H1 (cell line): ENCODE results near the gene LMTK2. TPM values are rescaled to one million over a fixed set of nuclear protein-coding genes. Genes with fewer than 3 reads are reported as not detected.

Experiments
- CTCF ChIA-PET: fragments of 300-600 bp; sonication (Branson Sonifier 250); formaldehyde crosslinking; loops from one replicate; lab custom pipeline; 2021; ENCODE audit not compliant: partially characterized antibody; lab: Charles Lee
- POLR2A ChIA-PET: fragments of 300-600 bp; sonication (Branson Sonifier 250); formaldehyde crosslinking; loops from one replicate; lab custom pipeline; 2021; ENCODE audit warnings: inconsistent platforms; ENCODE audit not compliant: partially characterized antibody; lab: Charles Lee
- DNase-seq, 2 experiments: peaks; one replicate each; pipeline versions ENCODE4 v3.0.0 to v3.0.0-alpha.2; 2010 to 2022; ENCODE audit warnings: low spot score in 2 of 2, low read depth in 1 of 2, mixed read lengths in 1 of 2
- FAIRE-seq: peaks from 2 replicates; lab custom pipeline; 2011; peaks lifted over from hg19 to GRCh38; lab: Jason Lieb, UNC
- H2AFZ ChIP-seq: 2 replicates; pipeline ENCODE4 v1.8.1; 2012; ENCODE audit warnings: low read length, inconsistent platforms
- H2AK5ac ChIP-seq: 2 replicates; pipeline ENCODE4 v1.6.1; 2013; ENCODE audit warnings: low read depth, low read length
- H2BK120ac ChIP-seq: replicated peaks from 2 replicates; pipeline ENCODE3; 2013; ENCODE audit warnings: low read depth, low read length, inconsistent platforms
- H2BK12ac ChIP-seq: 2 replicates; pipeline ENCODE4 v1.6.1; 2013; ENCODE audit warnings: low read depth, low read length
- H2BK15ac ChIP-seq: 2 replicates; pipeline ENCODE4 v1.6.1; 2013; ENCODE audit warnings: low read length
- H2BK20ac ChIP-seq: 2 replicates; pipeline ENCODE4 v1.6.1; 2013; ENCODE audit warnings: low read length
- H2BK5ac ChIP-seq: 2 replicates; pipeline ENCODE4 v1.6.1; 2013; ENCODE audit warnings: low read depth, low read length
- H3K14ac ChIP-seq: 2 replicates; pipeline ENCODE4 v1.6.1; 2013; ENCODE audit warnings: inconsistent platforms; ENCODE audit not compliant: insufficient read length
- H3K18ac ChIP-seq: 2 replicates; pipeline ENCODE4 v1.6.1; 2013; ENCODE audit warnings: low read length; ENCODE audit errors: extremely low read depth
- H3K23ac ChIP-seq: 2 replicates; pipeline ENCODE4 v1.6.1; 2013; ENCODE audit warnings: inconsistent platforms; ENCODE audit not compliant: insufficient read length
- H3K23me2 ChIP-seq: 2 replicates; pipeline ENCODE4 v1.6.1; 2013; ENCODE audit warnings: low read depth, low read length
- H3K27ac ChIP-seq: 2 replicates; pipeline ENCODE4 v1.6.1; 2011; ENCODE audit warnings: low read depth, low read length, inconsistent platforms
- H3K27me3 ChIP-seq, 4 experiments: replicated peaks in 1 of 4; 1 replicate in 1 of 4; 2 replicates in 3 of 4; pipeline versions ENCODE4 v1.6.1 to v1.8.1; 2011 to 2013; ENCODE audit warnings: low read length in 3 of 4, mild to moderate bottlenecking in 3 of 4, inconsistent platforms in 2 of 4, mixed read lengths in 2 of 4, moderate library complexity in 1 of 4; ENCODE audit not compliant: control insufficient read depth in 3 of 4, insufficient read depth in 3 of 4; ENCODE audit errors: extremely low read depth in 1 of 4
- H3K36me3 ChIP-seq, 4 experiments: 2 replicates each; pipeline versions ENCODE4 v1.6.1 to v1.8.1; 2011 to 2013; ENCODE audit warnings: mild to moderate bottlenecking in 4 of 4, low read length in 3 of 4, moderate library complexity in 2 of 4, control low read depth in 1 of 4, inconsistent platforms in 1 of 4; ENCODE audit not compliant: insufficient read depth in 4 of 4, control insufficient read depth in 2 of 4
- H3K4ac ChIP-seq: replicated peaks from 2 replicates; pipeline ENCODE3; 2013; ENCODE audit warnings: low read length, low read depth, mixed read lengths, inconsistent platforms; ENCODE audit not compliant: insufficient read length
- H3K4me1 ChIP-seq, 4 experiments: replicated peaks in 1 of 4; 1 replicate in 1 of 4; 2 replicates in 3 of 4; pipeline versions ENCODE4 v1.6.1 to v1.8.1; 2011 to 2013; ENCODE audit warnings: low read length in 3 of 4, inconsistent platforms in 2 of 4, mixed read lengths in 1 of 4; ENCODE audit not compliant: insufficient read depth in 4 of 4, control insufficient read depth in 3 of 4
- H3K4me2 ChIP-seq, 2 experiments: 2 replicates each; pipeline versions ENCODE4 v1.6.1 to v1.8.1; 2011 to 2013; ENCODE audit warnings: low read depth in 2 of 2, low read length in 2 of 2, control low read depth in 1 of 2, inconsistent platforms in 1 of 2, mild to moderate bottlenecking in 1 of 2; ENCODE audit not compliant: insufficient read depth in 1 of 2
- H3K4me3 ChIP-seq, 4 experiments: fragments of 200-600, 300-600 bp in 1 of 4; sonication (generic), shearing (Covaris generic), sonication (Bioruptor Twin) in 1 of 4; 2 replicates each; pipeline versions ENCODE4 v1.5.1 to v1.8.1; 2011 to 2016; ENCODE audit warnings: low read length in 4 of 4, low read depth in 3 of 4, control low read depth in 2 of 4, inconsistent platforms in 2 of 4, mild to moderate bottlenecking in 2 of 4, mixed read lengths in 1 of 4, moderate library complexity in 1 of 4; ENCODE audit not compliant: insufficient read depth in 2 of 4; ENCODE audit errors: extremely low read depth in 1 of 4
- H3K56ac ChIP-seq: replicated peaks from 2 replicates; pipeline ENCODE3; 2013; ENCODE audit warnings: low read depth, mild to moderate bottlenecking, mixed read lengths, low read length, inconsistent platforms; ENCODE audit not compliant: insufficient read length
- H3K79me1 ChIP-seq: 2 replicates; pipeline ENCODE4 v1.6.1; 2013; ENCODE audit warnings: low read depth, low read length, control low read depth
- H3K79me2 ChIP-seq, 2 experiments: 2 replicates each; pipeline versions ENCODE4 v1.6.1 to v1.8.1; 2012 to 2013; ENCODE audit warnings: low read length in 2 of 2, mild to moderate bottlenecking in 2 of 2, inconsistent platforms in 1 of 2; ENCODE audit not compliant: insufficient read depth in 2 of 2, control insufficient read depth in 1 of 2
- H3K9ac ChIP-seq, 4 experiments: replicated peaks in 1 of 4; 1 replicate in 1 of 4; 2 replicates in 3 of 4; pipeline versions ENCODE4 v1.6.1 to v1.8.1; 2011 to 2013; ENCODE audit warnings: low read depth in 3 of 4, low read length in 3 of 4, control low read depth in 2 of 4, mild to moderate bottlenecking in 2 of 4, moderate library complexity in 2 of 4, inconsistent platforms in 1 of 4; ENCODE audit errors: extremely low read depth in 1 of 4
- H3K9me3 ChIP-seq, 2 experiments: 2 replicates each; pipeline versions ENCODE4 v1.6.1 to v1.8.1; 2012 to 2013; ENCODE audit warnings: mild to moderate bottlenecking in 2 of 2, moderate library complexity in 2 of 2, control low read depth in 1 of 2, inconsistent platforms in 1 of 2, low read depth in 1 of 2, low read length in 1 of 2, mixed read lengths in 1 of 2; ENCODE audit not compliant: insufficient read depth in 2 of 2
- H4K20me1 ChIP-seq, 2 experiments: replicated peaks in 1 of 2; 2 replicates each; pipeline versions ENCODE3 to v1.8.1; 2011 to 2013; ENCODE audit warnings: inconsistent platforms in 2 of 2, low read length in 2 of 2, mild to moderate bottlenecking in 1 of 2; ENCODE audit not compliant: insufficient read depth in 2 of 2, control insufficient read depth in 1 of 2
- H4K5ac ChIP-seq: 2 replicates; pipeline ENCODE4 v1.6.1; 2013; ENCODE audit warnings: low read length, low read depth, mixed read lengths, inconsistent platforms; ENCODE audit not compliant: insufficient read length
- H4K8ac ChIP-seq: 2 replicates; pipeline ENCODE4 v1.8.0; 2013; ENCODE audit warnings: mild to moderate bottlenecking, moderate library complexity, low read length, inconsistent platforms; ENCODE audit not compliant: insufficient read depth; ENCODE audit errors: extremely low read depth
- H4K91ac ChIP-seq: replicated peaks from 2 replicates; pipeline ENCODE3; 2013; ENCODE audit warnings: low read length, mixed read lengths, inconsistent platforms; ENCODE audit not compliant: insufficient read length
- CEBPB ChIP-seq: IDR thresholded peaks from 2 replicates; pipeline ENCODE4 v1.6.1; 2012; ENCODE audit warnings: low read depth, low read length
- JUN ChIP-seq: IDR thresholded peaks from 2 replicates; pipeline ENCODE4 v1.6.1; 2011; ENCODE audit warnings: low read depth, mild to moderate bottlenecking, improper control_type of control experiment, low read length
- SAP30 ChIP-seq: fragments of 300-600 bp; sonication (generic); IDR thresholded peaks from 2 replicates; pipeline ENCODE4 v1.7.1; 2012; ENCODE audit warnings: low read length, moderate library complexity, mild to moderate bottlenecking, inconsistent platforms; ENCODE audit not compliant: insufficient read depth, insufficient replicate concordance
- SP1 ChIP-seq: IDR thresholded peaks from 2 replicates; pipeline ENCODE4 v1.6.1; 2011; ENCODE audit warnings: low read depth, low read length
- SP2 ChIP-seq: IDR thresholded peaks from 2 replicates; pipeline ENCODE4 v1.6.1; 2012; ENCODE audit warnings: mild to moderate bottlenecking, low read length, inconsistent platforms
- WGBS, 2 experiments: shearing (Covaris generic) in 1 of 2; methylation state at CpG; one replicate each; pipeline versions ENCODE4 v1.1.6 to v1.1.7; 2013 to 2015; ENCODE audit warnings: low lambda C conversion rate in 2 of 2, mixed read lengths in 2 of 2, inconsistent platforms in 1 of 2, low coverage in 1 of 2, missing lambda C conversion rate in 1 of 2; ENCODE audit not compliant: insufficient replicate concordance in 2 of 2, insufficient coverage in 1 of 2, insufficient read length in 1 of 2; ENCODE audit errors: extremely low coverage in 1 of 2, missing lambda C conversion rate in 1 of 2; 5-methylcytosine and 5-hydroxymethylcytosine counted together
- polyA plus RNA-seq, 7 experiments: library from polyadenylated mRNA; depleted of rRNA in 3 of 7; stranded (reverse) in 5 of 7; unstranded in 2 of 7; fragments of >200 nt in 5 of 7; fragments of 200-250 nt in 2 of 7; gene quantifications; 1 replicate in 5 of 7; 2 replicates in 1 of 7; 4 replicates in 1 of 7; pipeline versions ENCODE4 v1.2.1 to v1.2.3, GENCODE V29; 2011 to 2013; ENCODE audit warnings: missing spikeins in 2 of 7, mixed read lengths in 2 of 7
- total RNA-seq: library from RNA; stranded (reverse); fragmentation: NEBNext Ultra II Directional; extraction: Animal tissue kit (Norgen Biotek cat#: 25700); gene quantifications from 2 replicates; pipeline ENCODE4 v1.2.1, GENCODE V29; 2021
- TF ChIP-seq, protein P1 (sequence below): IDR thresholded peaks from 2 replicates; pipeline ENCODE4 v1.6.1; 2012; ENCODE audit warnings: low read length, inconsistent platforms

The LMTK2 gene
- total and polyA plus RNA-seq, 2 of the 8 experiments (the other 6 are each of a cell fraction or from before 2014, with no cell fraction given), result 9.7 to 30.7 TPM

DNA sequence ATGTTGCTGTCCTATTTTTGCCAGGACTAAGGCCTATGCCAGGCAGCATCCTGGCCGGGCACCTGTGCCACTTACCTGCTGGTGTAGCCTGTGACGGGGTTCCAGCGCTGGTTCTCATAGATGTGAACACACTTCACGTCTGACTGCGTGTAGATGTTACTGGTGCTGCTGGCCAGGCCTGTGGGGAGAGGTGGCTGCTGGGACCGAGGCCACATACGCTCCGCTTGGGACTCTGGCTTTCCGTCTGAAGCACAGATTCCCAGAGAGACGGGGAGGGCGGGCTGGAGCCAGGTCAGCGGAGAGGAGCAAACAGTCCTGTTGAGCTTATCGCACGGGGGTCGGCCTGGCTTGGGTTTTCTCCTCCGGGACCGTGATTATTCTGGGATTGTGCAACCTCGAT lies 121.3 kb downstream of the LMTK2 start:
- H3K27ac ChIP-seq, result no peak overlapping the region
- no peak for FAIRE-seq
- H2BK120ac ChIP-seq, result no peak overlapping the region
- H2AFZ ChIP-seq, result no peak overlapping the region
- no peak overlapping the region for H2BK15ac ChIP-seq
- H3K14ac ChIP-seq, result no peak overlapping the region
- H2BK12ac ChIP-seq, result no peak overlapping the region
- H3K23ac ChIP-seq, result no peak overlapping the region
- no peaks in the 10 kb centered on the region; a peak in 3 of 7 replicates for H3K4me1 ChIP-seq
- no peaks in the 10 kb centered on the region for H3K79me1 ChIP-seq
- H3K56ac ChIP-seq, result no peak overlapping the region
- H4K5ac ChIP-seq, result no peak overlapping the region
- H2AK5ac ChIP-seq, result no peak overlapping the region
- peak overlapping the region; percentile 80; the same call in 1 of the 2 replicates for H4K8ac ChIP-seq
- no peaks in the 10 kb centered on the region for H3K79me2 ChIP-seq
- H3K36me3 ChIP-seq, result no peaks in the 10 kb centered on the region
- CTCF ChIA-PET, result interaction anchor here (0.6 to 1.5 kb wide), 3 partner anchors 13 to 131 kb away, joined by 5 read pairs; no protein-coding TSS in a partner anchor
- DNase-seq, result peak in 1 of 2 experiments; percentile 46
- no peak overlapping the region for H3K18ac ChIP-seq
- H4K20me1 ChIP-seq, result peaks cover 2 to 4% of the 10 kb centered on the region in 2 experiments
- H3K9me3 ChIP-seq, result no peaks in the 10 kb centered on the region
- WGBS, 2 experiments, result 89% methylated on average over 18 of the region's 18 CpGs; no CpG with 5 or more reads in 1 of the 2 experiments
- POLR2A ChIA-PET, result interaction anchor here (0.5 to 1.2 kb wide), 3 partner anchors 11 to 1189 kb away, joined by 3 read pairs; no protein-coding TSS in a partner anchor
- H2BK20ac ChIP-seq, result no peak overlapping the region
- no peak overlapping the region for H3K4me2 ChIP-seq
- H2BK5ac ChIP-seq, result no peak overlapping the region
- no peak overlapping the region for H3K4ac ChIP-seq
- H4K91ac ChIP-seq, result no peak overlapping the region
- H3K27me3 ChIP-seq, result no peaks in the 10 kb centered on the region
- H3K9ac ChIP-seq, result no peak overlapping the region
- H3K23me2 ChIP-seq, result no peaks in the 10 kb centered on the region
- no peak overlapping the region for H3K4me3 ChIP-seq
- TF ChIP-seq SP1 (no peak), JUN (no peak), SAP30 (no peak), CEBPB (no peak), SP2 (no peak)
- TF ChIP-seq, protein P1, sequence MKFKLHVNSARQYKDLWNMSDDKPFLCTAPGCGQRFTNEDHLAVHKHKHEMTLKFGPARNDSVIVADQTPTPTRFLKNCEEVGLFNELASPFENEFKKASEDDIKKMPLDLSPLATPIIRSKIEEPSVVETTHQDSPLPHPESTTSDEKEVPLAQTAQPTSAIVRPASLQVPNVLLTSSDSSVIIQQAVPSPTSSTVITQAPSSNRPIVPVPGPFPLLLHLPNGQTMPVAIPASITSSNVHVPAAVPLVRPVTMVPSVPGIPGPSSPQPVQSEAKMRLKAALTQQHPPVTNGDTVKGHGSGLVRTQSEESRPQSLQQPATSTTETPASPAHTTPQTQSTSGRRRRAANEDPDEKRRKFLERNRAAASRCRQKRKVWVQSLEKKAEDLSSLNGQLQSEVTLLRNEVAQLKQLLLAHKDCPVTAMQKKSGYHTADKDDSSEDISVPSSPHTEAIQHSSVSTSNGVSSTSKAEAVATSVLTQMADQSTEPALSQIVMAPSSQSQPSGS, result no peak
